ENCODE results near the gene MEAK7.

The MEAK7 gene

DNA sequence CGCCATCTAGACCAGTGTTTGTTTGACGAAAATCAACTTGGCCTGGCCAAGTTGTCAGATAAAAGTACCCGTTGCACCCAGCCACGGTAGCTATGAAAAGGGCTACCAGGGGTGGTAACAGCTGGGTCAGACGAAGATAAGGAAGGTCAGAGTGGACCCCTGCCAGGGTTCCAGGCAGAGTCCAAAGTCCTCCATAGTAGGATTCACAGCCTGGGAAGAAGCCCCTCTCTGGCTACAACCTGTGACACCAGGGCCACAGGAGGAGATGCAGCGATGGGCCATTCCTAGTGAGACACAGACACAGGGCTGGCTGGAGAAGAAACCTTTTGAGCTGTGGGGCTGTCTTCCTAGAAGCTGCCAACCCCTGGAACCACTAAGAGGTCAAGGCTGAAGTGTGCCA lies 39.3 kb downstream of the MEAK7 start:
- DNase-seq (ENCODE audit: low read depth): no peak

DNA sequence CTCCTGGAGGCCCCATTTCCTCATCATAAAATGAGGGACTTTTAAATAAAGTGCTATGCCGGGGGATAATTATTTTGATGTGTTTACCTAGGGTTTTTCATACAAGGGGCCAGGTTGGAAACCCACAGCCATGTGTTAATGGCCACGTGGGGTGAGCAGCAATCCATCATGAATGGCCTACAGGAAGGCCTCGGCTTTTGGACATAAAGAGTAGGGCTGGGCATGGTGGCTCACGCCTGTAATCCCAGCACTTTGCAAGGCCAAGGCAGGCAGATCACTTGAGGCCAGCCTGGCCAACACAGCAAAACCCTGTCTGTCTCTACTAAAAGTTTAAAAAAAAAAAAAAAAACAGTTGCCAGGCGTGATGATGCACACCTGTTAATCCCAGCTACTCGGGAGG lies 40.3 kb downstream of the MEAK7 start:
- no peak for DNase-seq (ENCODE audit: low read depth)

DNA sequence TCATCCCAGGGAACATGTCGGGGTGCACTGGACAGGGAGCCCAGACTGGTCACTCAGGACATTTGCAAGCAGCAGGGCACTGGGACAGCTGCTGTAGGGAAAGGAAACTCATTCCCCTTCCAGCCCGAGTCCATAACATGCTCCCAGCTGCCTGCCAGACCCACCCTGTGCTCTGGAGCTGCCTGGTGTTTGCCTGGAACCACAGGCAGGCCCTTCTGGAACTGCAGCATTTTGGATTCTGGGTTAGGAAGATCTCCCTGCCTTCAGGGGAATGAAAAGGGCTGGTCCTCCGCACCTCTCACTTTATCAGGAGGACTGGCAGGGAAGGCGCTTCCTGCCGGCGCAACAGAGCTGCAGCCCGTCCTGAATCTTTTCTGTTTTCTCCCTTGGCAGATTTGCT lies 41.2 kb downstream of the MEAK7 start:
- no peak for DNase-seq (ENCODE audit: low read depth)

DNA sequence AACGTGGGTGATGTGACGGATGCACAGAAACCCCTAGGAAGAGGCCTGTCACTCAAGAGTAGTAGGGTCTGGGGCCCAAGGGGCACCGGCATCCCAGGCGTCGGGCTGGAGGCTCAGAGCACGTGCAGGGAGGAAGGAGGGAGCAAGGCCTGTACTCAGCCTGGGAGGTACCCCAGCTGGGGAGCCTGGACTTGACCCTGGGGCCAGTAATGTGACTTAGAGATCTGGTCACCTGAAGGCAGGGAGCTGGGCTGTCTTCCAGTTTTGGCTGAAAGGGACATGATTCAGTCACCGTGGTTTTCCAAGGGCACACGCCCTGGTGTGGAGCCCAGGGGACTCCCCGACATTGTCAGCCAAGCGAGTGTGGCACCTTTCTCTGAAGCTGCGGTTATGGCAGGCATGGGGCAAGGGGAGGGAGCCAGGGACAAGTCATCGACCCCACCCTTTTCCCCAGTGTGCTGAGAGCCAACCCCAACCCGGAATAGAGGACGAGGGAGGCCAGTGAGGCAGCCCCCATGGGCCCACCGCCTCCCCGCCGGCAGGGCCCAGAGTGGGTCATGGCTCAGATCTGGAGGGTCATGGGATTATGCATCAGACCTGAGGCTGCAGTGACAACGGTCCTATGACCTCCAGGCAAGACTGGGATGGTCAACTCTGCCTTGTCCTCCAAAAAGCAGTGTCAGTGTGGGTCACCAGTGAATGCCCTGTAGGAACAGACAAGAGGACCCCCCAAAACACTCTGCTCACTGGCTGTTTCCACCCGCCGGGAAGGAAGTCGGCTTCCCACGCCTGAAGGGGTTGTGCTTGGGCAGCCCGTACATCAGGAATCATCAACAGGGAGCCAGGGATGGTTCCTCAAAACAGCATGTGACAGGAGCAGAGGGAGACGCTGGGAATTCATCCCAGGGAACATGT lies 41.9 kb downstream of the MEAK7 start:
- no peak for DNase-seq (ENCODE audit: low read depth)

DNA sequence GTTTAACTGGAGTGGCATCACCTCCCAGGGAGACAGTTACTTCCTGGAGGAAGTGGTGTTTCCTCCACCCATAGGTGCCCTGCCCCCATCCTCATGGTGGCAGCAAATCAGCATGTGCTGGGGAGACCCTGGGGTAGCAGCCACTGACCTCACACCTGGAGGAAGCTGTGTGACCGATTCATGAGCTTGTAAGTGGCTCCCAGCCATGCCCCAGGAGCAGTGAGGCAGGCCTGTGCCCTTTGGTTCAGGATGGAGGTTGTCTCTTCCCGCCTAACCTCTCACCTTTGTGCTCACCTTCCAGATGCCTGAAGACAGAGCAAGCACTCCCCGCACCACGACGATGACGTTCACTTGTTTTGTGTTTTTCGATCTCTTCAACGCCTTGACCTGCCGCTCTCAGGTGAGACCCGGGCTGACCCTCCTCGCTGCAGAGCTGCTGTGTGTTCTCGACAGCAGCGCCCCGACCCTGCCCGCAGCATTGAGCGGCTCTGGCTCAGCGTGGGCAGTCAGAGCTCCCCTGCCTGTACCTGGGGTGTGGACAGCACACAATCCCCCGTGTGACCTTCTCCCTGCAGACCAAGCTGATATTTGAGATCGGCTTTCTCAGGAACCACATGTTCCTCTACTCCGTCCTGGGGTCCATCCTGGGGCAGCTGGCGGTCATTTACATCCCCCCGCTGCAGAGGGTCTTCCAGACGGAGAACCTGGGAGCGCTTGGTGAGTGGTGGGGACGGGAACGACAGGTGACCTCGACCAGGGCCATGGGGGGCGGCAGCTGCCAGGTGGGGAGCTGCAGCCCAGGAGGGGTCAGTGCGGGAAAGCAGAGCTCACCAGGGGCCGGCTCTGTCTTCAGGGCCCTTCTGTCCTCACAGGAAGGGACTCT lies 42.8 kb downstream of the MEAK7 start:
- no peak for DNase-seq (ENCODE audit: low read depth)

DNA sequence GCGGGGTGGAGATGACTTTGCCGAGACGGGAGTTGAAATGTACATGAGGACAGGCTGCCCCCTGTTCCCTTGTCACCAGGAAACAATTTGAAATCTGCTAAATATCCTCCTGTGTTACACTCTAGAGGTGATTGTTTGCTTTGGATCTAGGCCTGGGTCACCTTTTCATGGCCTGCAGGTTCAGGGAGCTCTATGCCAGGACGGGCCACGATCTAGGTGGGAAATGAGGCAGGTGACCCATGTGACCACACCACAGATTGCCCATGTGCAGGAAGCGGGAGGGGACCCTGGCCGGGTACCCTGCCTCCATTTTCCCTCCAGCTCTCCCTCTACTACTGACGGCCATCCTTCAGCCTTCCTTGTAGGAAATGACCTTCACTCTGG lies 43.4 kb downstream of the MEAK7 start:
- no peak for DNase-seq (ENCODE audit: low read depth)

DNA sequence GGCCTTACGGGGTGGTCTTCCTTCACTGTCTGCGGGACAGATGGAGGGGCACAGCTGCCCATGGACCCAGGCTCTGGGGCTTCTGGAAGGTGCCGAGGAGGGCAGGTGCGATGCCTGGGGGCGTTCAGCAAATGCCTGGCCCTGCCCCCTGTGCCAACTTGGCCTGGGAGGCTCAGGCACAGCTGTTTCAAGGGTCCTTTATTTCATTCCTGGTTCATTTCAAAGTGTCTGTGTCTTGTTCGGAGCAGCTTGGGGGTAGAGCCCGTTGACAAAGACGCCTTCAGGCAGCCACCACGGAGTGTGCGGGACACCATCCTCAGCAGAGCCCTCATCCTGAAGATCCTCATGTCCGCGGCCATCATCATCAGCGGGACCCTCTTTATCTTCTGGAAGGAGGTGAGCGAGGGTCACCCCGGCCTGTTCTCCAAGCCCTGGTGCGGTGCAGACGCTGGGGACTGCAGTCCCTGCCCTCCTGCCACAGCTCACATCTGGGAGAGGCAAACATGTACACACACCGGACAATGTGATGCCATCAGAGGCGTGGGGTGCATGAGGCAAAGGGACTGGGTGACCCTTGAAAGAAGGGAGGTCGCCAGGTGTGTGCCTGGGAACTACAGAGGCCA lies 43.9 kb downstream of the MEAK7 start:
- no peak for DNase-seq (ENCODE audit: low read depth)

DNA sequence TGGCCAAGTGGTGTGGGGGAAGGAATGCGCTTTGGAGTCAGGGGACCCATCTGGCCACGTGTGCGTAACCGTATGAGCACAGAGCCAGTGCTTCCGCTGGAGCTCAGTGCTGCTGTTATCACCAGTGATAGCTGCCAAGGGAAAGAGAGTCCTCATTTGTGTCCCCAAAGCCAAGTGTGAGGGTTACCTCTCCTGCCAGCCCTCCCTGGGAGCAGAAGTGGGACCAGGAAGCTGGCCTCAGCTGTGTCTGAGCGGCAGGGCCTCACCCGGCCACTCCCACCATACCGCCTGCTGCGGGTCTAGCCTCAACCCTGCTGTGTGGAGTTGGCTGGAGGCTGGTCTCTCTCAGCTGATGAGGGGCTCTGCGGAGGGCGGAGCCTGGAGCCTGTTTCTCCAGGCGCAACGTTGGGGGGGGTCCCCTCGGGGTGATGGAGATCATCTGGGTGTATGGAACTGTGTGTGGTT lies 44.5 kb downstream of the MEAK7 start:
- DNase-seq (ENCODE audit: low read depth): no peak

DNA sequence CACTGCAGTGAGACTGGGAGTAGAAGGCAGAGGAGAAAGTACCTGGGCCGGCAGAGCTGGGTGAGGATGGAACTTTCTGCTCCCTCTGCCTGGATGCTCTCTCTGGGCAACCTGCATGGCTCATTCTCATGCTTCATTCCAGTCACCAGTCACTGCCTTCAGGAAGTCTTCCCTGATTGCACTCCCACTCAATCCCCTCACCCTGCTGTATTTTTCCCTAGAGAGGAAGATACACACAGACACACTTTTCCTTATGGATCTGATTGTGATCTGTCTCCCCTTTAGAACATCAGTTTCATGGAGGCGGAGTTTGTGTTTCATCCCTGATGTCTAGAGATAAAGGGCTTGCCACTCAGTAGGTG lies 44.9 kb downstream of the MEAK7 start:
- DNase-seq (ENCODE audit: low read depth): no peak

DNA sequence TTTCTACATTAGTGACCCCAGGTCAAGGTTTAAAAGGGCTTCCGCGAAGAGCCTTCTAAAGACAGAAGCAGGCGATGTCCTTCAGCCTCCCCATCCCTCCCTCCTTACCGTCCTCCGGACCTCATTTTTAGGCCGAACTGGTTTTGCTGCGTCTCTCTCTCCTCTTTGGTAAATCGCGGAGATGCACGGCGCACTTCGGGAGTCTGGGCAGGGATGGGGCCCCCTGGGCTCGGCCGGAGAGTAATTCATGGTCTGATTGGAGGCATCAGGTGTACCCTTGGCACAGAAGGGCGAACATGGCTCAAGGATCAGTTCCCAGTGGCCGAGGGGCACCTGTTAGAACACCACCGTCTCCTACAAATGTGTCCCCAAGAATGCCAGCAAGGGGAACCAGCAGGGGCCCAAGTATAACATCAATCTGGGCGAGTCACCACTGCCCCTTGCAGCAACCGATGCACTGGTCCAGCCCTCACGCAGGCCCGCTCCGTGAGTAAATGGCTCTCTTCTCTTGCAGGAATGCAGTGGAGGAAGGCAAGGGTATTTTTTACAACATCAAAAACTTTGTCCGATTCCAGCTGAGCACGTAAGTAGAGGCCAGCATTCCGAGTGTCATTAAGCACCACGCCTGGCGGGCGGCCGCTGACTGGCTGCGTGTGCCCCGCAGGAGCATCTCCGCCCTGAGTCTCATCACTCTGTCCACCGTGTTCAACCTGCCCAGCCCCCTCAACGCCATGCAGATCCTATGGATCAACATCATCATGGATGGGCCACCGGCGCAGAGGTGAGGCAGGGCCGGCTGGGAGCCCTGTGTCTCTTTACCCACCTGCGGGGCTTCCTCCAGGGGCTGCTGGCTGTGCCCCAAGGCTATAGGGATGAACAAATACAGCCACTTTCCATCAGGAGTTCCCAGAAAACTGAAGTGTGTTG lies 45.6 kb downstream of the MEAK7 start:
- no peak for DNase-seq (ENCODE audit: low read depth)

DNA sequence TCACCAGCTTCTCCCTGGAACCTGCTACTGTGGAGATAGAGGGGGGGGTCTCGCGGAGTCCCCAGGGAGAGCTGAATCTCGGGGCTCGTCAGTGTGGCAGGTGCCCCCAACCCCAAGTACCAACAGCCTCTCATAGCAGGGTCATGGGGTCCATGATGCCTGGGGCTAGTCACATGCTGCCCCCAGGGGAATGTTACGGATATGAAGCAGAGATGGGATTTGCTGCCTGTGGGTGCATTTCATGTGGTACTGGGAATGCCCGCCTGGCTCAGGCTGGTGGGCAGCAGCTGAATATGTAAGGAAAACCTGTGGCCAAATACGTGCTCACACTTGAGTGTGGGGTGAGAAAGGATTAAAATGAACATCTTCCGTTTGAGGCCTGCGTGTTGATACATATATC lies 49.4 kb downstream of the MEAK7 start:
- DNase-seq (ENCODE audit: low read depth): no peak
